SK-N-SH (cell line): Measurements from ENCODE around the gene PPRC1. TPM values are rescaled to one million over a fixed set of nuclear protein-coding genes. Genes with fewer than 3 reads are reported as not detected.

Source experiments
- CTCF ChIA-PET: fragments of 300-600, 350-600 bp; formaldehyde crosslinking; extraction: SDS; loops from one replicate; lab custom pipeline; 2021; lab: Yijun Ruan, JAX
- POLR2A ChIA-PET: fragments of 350-600 bp; sonication (Branson Sonifier 250); formaldehyde crosslinking; extraction: SDS; loops from one replicate; lab custom pipeline; 2020; ENCODE audit warnings: antibody characterized with exemption, inconsistent platforms; lab: Yijun Ruan, JAX
- DNase-seq: peaks from one replicate; pipeline ENCODE4 v3.0.0; 2012
- H2AFZ ChIP-seq: fragments of 200-600 bp; sonication (generic); 2 replicates; pipeline ENCODE4 v1.8.1; 2016; ENCODE audit warnings: antibody characterized with exemption, mild to moderate bottlenecking, low read depth
- H3F3A ChIP-seq: fragments of 200-600 bp; sonication (generic); replicated peaks from 2 replicates; pipeline ENCODE3; 2016; ENCODE audit warnings: antibody characterized with exemption, mild to moderate bottlenecking; ENCODE audit not compliant: insufficient read depth
- H3K27ac ChIP-seq, 2 experiments: fragments of 200-500 bp in 1 of 2; fragments of 200-600 bp in 1 of 2; sonication (Bioruptor generic) in 1 of 2; sonication (generic), shearing (Covaris generic) in 1 of 2; 2 replicates each; pipeline versions ENCODE4 v1.5.1 to v1.6.1; 2014 to 2016; ENCODE audit warnings: low read depth in 2 of 2, inconsistent platforms in 1 of 2, low read length in 1 of 2, mild to moderate bottlenecking in 1 of 2, mixed read lengths in 1 of 2
- H3K27me3 ChIP-seq: fragments of 200-600 bp; sonication (generic), shearing (Covaris generic); 2 replicates; pipeline ENCODE4 v1.6.1; 2016; ENCODE audit warnings: mixed run types; ENCODE audit not compliant: insufficient read depth
- H3K36me3 ChIP-seq, 2 experiments: fragments of 200-500 bp in 1 of 2; fragments of 200-600 bp in 1 of 2; sonication (Bioruptor generic) in 1 of 2; sonication (generic) in 1 of 2; replicated peaks in 1 of 2; 2 replicates each; pipeline versions ENCODE3 to v1.5.1; 2014 to 2016; ENCODE audit warnings: low read length in 1 of 2, mild to moderate bottlenecking in 1 of 2; ENCODE audit not compliant: insufficient read depth in 2 of 2, control insufficient read depth in 1 of 2
- H3K4me1 ChIP-seq, 2 experiments: fragments of 200-500 bp in 1 of 2; fragments of 200-600 bp in 1 of 2; sonication (Bioruptor generic) in 1 of 2; sonication (generic), shearing (Covaris generic) in 1 of 2; 2 replicates each; pipeline versions ENCODE4 v1.5.1 to v1.6.1; 2014 to 2016; ENCODE audit warnings: low read depth in 1 of 2, low read length in 1 of 2, mixed run types in 1 of 2; ENCODE audit not compliant: insufficient read depth in 2 of 2, control insufficient read depth in 1 of 2
- H3K4me2 ChIP-seq: fragments of 200-600 bp; sonication (generic), shearing (Covaris generic); 2 replicates; pipeline ENCODE4 v1.6.1; 2017; ENCODE audit warnings: mixed run types
- H3K4me3 ChIP-seq, 2 experiments: fragments of 200-500 bp in 1 of 2; fragments of 200-600 bp in 1 of 2; sonication (Bioruptor generic) in 1 of 2; sonication (generic), shearing (Covaris generic) in 1 of 2; 2 replicates each; pipeline versions ENCODE4 v1.5.1 to v1.8.1; 2014 to 2016; ENCODE audit warnings: low read depth in 2 of 2, inconsistent platforms in 1 of 2, low read length in 1 of 2, mild to moderate bottlenecking in 1 of 2, mixed read lengths in 1 of 2, moderate library complexity in 1 of 2
- H3K79me2 ChIP-seq: fragments of 200-600 bp; sonication (generic); 2 replicates; pipeline ENCODE4 v1.8.1; 2017; ENCODE audit warnings: mild to moderate bottlenecking; ENCODE audit not compliant: insufficient read depth
- H3K9ac ChIP-seq: fragments of 200-600 bp; sonication (generic); 2 replicates; pipeline ENCODE4 v1.6.1; 2017; ENCODE audit warnings: mixed run types
- H3K9me2 ChIP-seq: fragments of 200-600 bp; sonication (generic); 2 replicates; pipeline ENCODE4 v1.6.1; 2017; ENCODE audit warnings: mixed run types
- H3K9me3 ChIP-seq: fragments of 200-600 bp; sonication (generic); 2 replicates; pipeline ENCODE4 v1.6.1; 2017; ENCODE audit warnings: mixed run types, mild to moderate bottlenecking, moderate library complexity
- H4K20me1 ChIP-seq: fragments of 200-600 bp; sonication (generic); 2 replicates; pipeline ENCODE4 v1.6.1; 2017; ENCODE audit warnings: mild to moderate bottlenecking, mixed run types; ENCODE audit not compliant: insufficient read depth
- ELF1 ChIP-seq: IDR thresholded peaks from 2 replicates; pipeline ENCODE4 v1.4.0; 2012
- EZH2phosphoT487 ChIP-seq: fragments of 200-600 bp; sonication (generic); IDR thresholded peaks from 2 replicates; pipeline ENCODE4 v1.6.1; 2017; ENCODE audit warnings: low read depth, mixed run types, mild to moderate bottlenecking, antibody characterized with exemption, moderate library complexity, borderline replicate concordance
- FOSL2 ChIP-seq: IDR thresholded peaks from 2 replicates; pipeline ENCODE4 v1.4.0; 2012; ENCODE audit warnings: low read depth, mild to moderate bottlenecking, moderate library complexity, borderline replicate concordance
- FOXJ3 ChIP-seq: sonication (generic); formaldehyde crosslinking; IDR thresholded peaks from 2 replicates; pipeline ENCODE4 v1.5.1; 2020; ENCODE audit warnings: mild to moderate bottlenecking, missing genetic modification reagents
- JUND ChIP-seq: IDR thresholded peaks from 2 replicates; pipeline ENCODE4 v1.4.0; 2012
- MEF2A ChIP-seq: IDR thresholded peaks from 2 replicates; pipeline ENCODE4 v1.4.0; 2012; ENCODE audit warnings: low read depth, borderline replicate concordance
- NFIC ChIP-seq: IDR thresholded peaks from 2 replicates; pipeline ENCODE4 v1.4.0; 2012; ENCODE audit warnings: borderline replicate concordance
- POLR2AphosphoS5 ChIP-seq: IDR thresholded peaks from 2 replicates; pipeline ENCODE4 v1.6.1; 2012; ENCODE audit warnings: low read depth, low read length
- RCOR1 ChIP-seq: fragments of 150-350 bp; IDR thresholded peaks from 2 replicates; pipeline ENCODE4 v1.6.1; 2017; ENCODE audit warnings: antibody characterized with exemption, low read length
- RFX5 ChIP-seq: IDR thresholded peaks from 2 replicates; pipeline ENCODE4 v1.6.1; 2012; ENCODE audit warnings: mild to moderate bottlenecking, improper control_type of control experiment, low read length
- SMC3 ChIP-seq: IDR thresholded peaks from 2 replicates; pipeline ENCODE4 v1.6.1; 2012; ENCODE audit warnings: low read depth, low read length, improper control_type of control experiment
- TAF1 ChIP-seq: IDR thresholded peaks from 2 replicates; pipeline ENCODE4 v1.6.1; 2012; ENCODE audit warnings: low read depth, mild to moderate bottlenecking, low read length, moderate library complexity, borderline replicate concordance
- TCF12 ChIP-seq: IDR thresholded peaks from 2 replicates; pipeline ENCODE4 v1.4.0; 2012
- TEAD4 ChIP-seq: IDR thresholded peaks from 2 replicates; pipeline ENCODE4 v1.4.0; 2012; ENCODE audit warnings: mild to moderate bottlenecking, borderline replicate concordance; ENCODE audit not compliant: insufficient read depth
- WGBS: methylation state at CpG from one replicate; pipeline ENCODE4 v1.1.6; 2017; ENCODE audit warnings: low lambda C conversion rate; 5-methylcytosine and 5-hydroxymethylcytosine counted together
- polyA plus RNA-seq, 3 experiments: library from polyadenylated mRNA; depleted of rRNA; stranded (reverse); fragments of >200 nt; gene quantifications; 2 replicates each; pipeline ENCODE4 v1.2.3, GENCODE V29; 2012
- TF ChIP-seq, protein P1 (sequence below): IDR thresholded peaks from 2 replicates; pipeline ENCODE4; 2012
- TF ChIP-seq, protein P2 (sequence below): IDR thresholded peaks from 2 replicates; pipeline ENCODE4 v1.4.0; 2012; ENCODE audit warnings: low read depth, borderline replicate concordance
- TF ChIP-seq, protein P3 (sequence below): IDR thresholded peaks from 2 replicates; pipeline ENCODE4 v1.4.0; 2012; ENCODE audit warnings: low read depth
- TF ChIP-seq, protein P4 (sequence below): fragments of 150-350 bp; IDR thresholded peaks from 2 replicates; pipeline ENCODE4 v1.6.1; 2016; ENCODE audit warnings: mild to moderate bottlenecking, low read depth, low read length
- TF ChIP-seq, protein P5 (sequence below): IDR thresholded peaks from 2 replicates; pipeline ENCODE4 v1.6.1; 2012; ENCODE audit warnings: mild to moderate bottlenecking, low read depth, low read length, moderate library complexity

The PPRC1 gene
- polyA plus RNA-seq, 1 of the 3 experiments (the other 2 are of a cell fraction), result 23.1 TPM

DNA sequence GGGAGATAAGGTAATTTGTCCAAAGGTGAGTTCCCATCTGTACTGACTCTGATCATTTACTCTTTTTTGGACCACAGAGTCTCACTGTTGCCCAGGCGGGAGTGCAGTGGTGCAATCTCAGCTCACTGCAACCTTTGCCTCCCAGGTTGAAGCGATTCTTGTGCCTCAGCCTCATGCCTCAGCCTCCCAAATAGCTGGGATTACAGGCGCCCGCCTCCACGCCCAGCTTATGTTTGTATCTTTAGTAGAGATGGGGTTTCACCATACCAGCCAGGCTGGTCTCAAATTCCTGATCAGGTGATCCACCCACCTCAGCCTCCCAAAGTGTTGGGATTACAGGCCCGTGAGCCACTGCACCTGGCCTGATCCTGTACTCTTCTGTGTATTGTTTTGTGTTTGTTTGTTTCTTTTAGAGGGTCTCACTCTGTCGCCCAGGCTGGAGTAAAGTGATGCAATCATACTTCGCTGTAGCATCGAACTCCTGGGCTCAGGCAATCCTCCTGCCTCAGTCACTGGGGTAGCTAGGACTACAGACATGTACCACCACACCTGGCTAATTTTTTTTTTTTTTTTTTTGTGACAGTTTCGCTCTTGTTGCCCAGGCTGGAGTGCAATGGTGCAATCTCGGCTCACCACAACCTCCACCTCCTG lies 21.8 kb downstream of the PPRC1 start:
- Histone ChIP-seq H3K9me2 (no peaks in the 10 kb centered on the region), H3F3A (peaks cover 31% of the 10 kb centered on the region), H3K9ac (no peak overlapping the region), H3K79me2 (peaks cover 61% of the 10 kb centered on the region), H3K4me1 (peaks cover 7 to 15% of the 10 kb centered on the region in 2 experiments; a peak in 2 of 4 replicates), H3K36me3 (peaks cover 37 to 60% of the 10 kb centered on the region in 2 experiments), H2AFZ (no peak overlapping the region), H3K27me3 (no peaks in the 10 kb centered on the region), H3K27ac (no peak overlapping the region), H3K4me3 (no peak overlapping the region), H4K20me1 (peaks cover 32% of the 10 kb centered on the region), H3K4me2 (no peak overlapping the region), H3K9me3 (no peaks in the 10 kb centered on the region)
- ChIA-PET POLR2A (no interaction called here), CTCF (interaction anchor here (0.6 to 3.3 kb wide), 4 partner anchors 14 to 1088 kb away, joined by 3 to 15 read pairs (median 5); no protein-coding TSS in a partner anchor)
- WGBS, result 96% methylated on average over 11 of the region's 11 CpGs
- TF ChIP-seq, protein P1, sequence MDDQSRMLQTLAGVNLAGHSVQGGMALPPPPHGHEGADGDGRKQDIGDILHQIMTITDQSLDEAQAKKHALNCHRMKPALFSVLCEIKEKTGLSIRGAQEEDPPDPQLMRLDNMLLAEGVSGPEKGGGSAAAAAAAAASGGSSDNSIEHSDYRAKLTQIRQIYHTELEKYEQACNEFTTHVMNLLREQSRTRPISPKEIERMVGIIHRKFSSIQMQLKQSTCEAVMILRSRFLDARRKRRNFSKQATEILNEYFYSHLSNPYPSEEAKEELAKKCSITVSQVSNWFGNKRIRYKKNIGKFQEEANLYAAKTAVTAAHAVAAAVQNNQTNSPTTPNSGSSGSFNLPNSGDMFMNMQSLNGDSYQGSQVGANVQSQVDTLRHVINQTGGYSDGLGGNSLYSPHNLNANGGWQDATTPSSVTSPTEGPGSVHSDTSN, result no peak
- TF ChIP-seq FOSL2 (no peak), TAF1 (no peak), SMC3 (no peak), MEF2A (no peak), RFX5 (no peak), TCF12 (no peak), ELF1 (no peak), NFIC (no peak), TEAD4 (no peak), JUND (no peak), RCOR1 (no peak), POLR2AphosphoS5 (no peak), FOXJ3 (CRISPR knock-in tag) (no peak), EZH2phosphoT487 (no peak)
- TF ChIP-seq, protein P2, sequence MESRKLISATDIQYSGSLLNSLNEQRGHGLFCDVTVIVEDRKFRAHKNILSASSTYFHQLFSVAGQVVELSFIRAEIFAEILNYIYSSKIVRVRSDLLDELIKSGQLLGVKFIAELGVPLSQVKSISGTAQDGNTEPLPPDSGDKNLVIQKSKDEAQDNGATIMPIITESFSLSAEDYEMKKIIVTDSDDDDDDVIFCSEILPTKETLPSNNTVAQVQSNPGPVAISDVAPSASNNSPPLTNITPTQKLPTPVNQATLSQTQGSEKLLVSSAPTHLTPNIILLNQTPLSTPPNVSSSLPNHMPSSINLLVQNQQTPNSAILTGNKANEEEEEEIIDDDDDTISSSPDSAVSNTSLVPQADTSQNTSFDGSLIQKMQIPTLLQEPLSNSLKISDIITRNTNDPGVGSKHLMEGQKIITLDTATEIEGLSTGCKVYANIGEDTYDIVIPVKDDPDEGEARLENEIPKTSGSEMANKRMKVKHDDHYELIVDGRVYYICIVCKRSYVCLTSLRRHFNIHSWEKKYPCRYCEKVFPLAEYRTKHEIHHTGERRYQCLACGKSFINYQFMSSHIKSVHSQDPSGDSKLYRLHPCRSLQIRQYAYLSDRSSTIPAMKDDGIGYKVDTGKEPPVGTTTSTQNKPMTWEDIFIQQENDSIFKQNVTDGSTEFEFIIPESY, result no peak
- TF ChIP-seq, protein P3, sequence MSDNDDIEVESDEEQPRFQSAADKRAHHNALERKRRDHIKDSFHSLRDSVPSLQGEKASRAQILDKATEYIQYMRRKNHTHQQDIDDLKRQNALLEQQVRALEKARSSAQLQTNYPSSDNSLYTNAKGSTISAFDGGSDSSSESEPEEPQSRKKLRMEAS, result no peak
- TF ChIP-seq, protein P4, sequence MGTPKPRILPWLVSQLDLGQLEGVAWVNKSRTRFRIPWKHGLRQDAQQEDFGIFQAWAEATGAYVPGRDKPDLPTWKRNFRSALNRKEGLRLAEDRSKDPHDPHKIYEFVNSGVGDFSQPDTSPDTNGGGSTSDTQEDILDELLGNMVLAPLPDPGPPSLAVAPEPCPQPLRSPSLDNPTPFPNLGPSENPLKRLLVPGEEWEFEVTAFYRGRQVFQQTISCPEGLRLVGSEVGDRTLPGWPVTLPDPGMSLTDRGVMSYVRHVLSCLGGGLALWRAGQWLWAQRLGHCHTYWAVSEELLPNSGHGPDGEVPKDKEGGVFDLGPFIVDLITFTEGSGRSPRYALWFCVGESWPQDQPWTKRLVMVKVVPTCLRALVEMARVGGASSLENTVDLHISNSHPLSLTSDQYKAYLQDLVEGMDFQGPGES, result no peak
- TF ChIP-seq, protein P5, sequence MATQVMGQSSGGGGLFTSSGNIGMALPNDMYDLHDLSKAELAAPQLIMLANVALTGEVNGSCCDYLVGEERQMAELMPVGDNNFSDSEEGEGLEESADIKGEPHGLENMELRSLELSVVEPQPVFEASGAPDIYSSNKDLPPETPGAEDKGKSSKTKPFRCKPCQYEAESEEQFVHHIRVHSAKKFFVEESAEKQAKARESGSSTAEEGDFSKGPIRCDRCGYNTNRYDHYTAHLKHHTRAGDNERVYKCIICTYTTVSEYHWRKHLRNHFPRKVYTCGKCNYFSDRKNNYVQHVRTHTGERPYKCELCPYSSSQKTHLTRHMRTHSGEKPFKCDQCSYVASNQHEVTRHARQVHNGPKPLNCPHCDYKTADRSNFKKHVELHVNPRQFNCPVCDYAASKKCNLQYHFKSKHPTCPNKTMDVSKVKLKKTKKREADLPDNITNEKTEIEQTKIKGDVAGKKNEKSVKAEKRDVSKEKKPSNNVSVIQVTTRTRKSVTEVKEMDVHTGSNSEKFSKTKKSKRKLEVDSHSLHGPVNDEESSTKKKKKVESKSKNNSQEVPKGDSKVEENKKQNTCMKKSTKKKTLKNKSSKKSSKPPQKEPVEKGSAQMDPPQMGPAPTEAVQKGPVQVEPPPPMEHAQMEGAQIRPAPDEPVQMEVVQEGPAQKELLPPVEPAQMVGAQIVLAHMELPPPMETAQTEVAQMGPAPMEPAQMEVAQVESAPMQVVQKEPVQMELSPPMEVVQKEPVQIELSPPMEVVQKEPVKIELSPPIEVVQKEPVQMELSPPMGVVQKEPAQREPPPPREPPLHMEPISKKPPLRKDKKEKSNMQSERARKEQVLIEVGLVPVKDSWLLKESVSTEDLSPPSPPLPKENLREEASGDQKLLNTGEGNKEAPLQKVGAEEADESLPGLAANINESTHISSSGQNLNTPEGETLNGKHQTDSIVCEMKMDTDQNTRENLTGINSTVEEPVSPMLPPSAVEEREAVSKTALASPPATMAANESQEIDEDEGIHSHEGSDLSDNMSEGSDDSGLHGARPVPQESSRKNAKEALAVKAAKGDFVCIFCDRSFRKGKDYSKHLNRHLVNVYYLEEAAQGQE, result no peak
- DNase-seq, result no peak
